Right lobe of liver (tissue), 4 donors: ENCODE data around the gene PPP1R14C.

ENCODE experiments used
- POLR2A ChIP-seq: fragments of 450-650 bp; IDR thresholded peaks from one replicate; pipeline ENCODE4 v1.6.1; 2017; ENCODE audit warnings: antibody characterized with exemption, mild to moderate bottlenecking
- TF ChIP-seq, protein P1 (sequence below), 4 donors: fragments of 200-600 bp in 3 of 4; fragments of 450-650 bp in 1 of 4; IDR thresholded peaks; one replicate each; pipeline versions ENCODE4 v1.5.1 to v1.8.0; 2016 to 2022; ENCODE audit warnings: antibody characterized with exemption in 4 of 4, mild to moderate bottlenecking in 2 of 4
- donor health status: DM: no; HTN: no; CAD: no.
- donor health status: DM: no; HTN: no; CAD: no.
- donor health status: DM: no; HTN: yes; CAD: no.

DNA sequence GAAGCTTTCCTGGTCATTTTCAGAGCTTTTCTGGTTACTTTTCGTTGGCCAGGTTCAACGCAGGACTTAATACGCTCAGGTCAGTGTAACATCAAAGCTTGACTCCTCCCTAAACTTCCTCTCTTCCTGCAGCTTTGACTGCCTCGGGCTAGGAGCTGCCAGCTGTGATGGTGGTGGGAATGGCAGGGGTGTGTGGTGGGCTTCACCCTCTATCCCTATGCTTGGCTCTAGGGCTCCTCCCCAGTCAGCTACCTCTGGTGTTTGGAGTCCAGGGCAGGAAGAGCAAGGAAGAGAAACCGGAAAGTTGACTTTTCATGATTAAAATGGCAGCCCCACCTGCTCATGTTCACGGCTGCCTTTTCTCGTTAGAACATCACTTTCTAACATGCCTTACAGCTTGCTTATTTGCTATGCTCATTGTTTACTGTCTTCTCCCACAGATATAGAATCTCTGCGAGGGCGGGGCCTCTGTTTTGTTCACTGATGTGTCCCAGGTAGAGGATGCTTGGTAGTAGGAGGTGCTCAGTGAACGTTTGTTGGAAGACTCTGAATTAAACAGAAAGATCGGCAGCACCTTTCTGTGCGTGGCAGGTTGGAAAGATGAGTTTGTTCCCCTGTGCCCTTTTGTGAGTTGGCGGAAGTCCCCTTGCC, 16.1 kb upstream of the PPP1R14C start:
- TF ChIP-seq, protein P1, sequence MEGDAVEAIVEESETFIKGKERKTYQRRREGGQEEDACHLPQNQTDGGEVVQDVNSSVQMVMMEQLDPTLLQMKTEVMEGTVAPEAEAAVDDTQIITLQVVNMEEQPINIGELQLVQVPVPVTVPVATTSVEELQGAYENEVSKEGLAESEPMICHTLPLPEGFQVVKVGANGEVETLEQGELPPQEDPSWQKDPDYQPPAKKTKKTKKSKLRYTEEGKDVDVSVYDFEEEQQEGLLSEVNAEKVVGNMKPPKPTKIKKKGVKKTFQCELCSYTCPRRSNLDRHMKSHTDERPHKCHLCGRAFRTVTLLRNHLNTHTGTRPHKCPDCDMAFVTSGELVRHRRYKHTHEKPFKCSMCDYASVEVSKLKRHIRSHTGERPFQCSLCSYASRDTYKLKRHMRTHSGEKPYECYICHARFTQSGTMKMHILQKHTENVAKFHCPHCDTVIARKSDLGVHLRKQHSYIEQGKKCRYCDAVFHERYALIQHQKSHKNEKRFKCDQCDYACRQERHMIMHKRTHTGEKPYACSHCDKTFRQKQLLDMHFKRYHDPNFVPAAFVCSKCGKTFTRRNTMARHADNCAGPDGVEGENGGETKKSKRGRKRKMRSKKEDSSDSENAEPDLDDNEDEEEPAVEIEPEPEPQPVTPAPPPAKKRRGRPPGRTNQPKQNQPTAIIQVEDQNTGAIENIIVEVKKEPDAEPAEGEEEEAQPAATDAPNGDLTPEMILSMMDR (IDR thresholded peaks at IDR 0.05), result no peak
- TF ChIP-seq POLR2A, result no peak
